Neural cell (in vitro differentiated cells): ENCODE measurements around the gene COX4I1.

Experiments used
- CTCF ChIP-seq: fragments of 450-650 bp; IDR thresholded peaks from 2 replicates; pipeline ENCODE4 v1.5.1; 2014; ENCODE audit warnings: antibody characterized with exemption, mild to moderate bottlenecking, moderate library complexity; ENCODE audit not compliant: poor library complexity, severe bottlenecking
- EZH2 ChIP-seq: fragments of 200-600, 300-800 bp; shearing (Covaris generic), sonication (generic); IDR thresholded peaks from 2 replicates; pipeline ENCODE4 v1.6.1; 2014; ENCODE audit warnings: antibody characterized with exemption, low read length, borderline replicate concordance, mild to moderate bottlenecking; ENCODE audit not compliant: insufficient read depth, poor library complexity, severe bottlenecking
- MXI1 ChIP-seq: fragments of 450-650 bp; conservative IDR thresholded peaks from 2 replicates; pipeline ENCODE4 v1.6.1; 2014; ENCODE audit warnings: antibody characterized with exemption, mild to moderate bottlenecking; ENCODE audit not compliant: poor library complexity, severe bottlenecking
- POLR2AphosphoS5 ChIP-seq: IDR thresholded peaks from 2 replicates; pipeline ENCODE4 v1.6.1; 2012
- RAD21 ChIP-seq: fragments of 450-650 bp; conservative IDR thresholded peaks from 2 replicates; pipeline ENCODE4 v1.6.1; 2014; ENCODE audit warnings: antibody characterized with exemption, mild to moderate bottlenecking, moderate library complexity
- SMC3 ChIP-seq: fragments of 450-650 bp; conservative IDR thresholded peaks from 2 replicates; pipeline ENCODE4 v1.6.1; 2014; ENCODE audit warnings: antibody characterized with exemption, mild to moderate bottlenecking, moderate library complexity; ENCODE audit not compliant: poor library complexity

- TF ChIP-seq CTCF (no peak), EZH2 (no peak), MXI1 (no peak), SMC3 (no peak), RAD21 (no peak), POLR2AphosphoS5 (no peak)
These were observed 39.7 kb upstream of the COX4I1 start for GRCh38 chr16:85759631-85760419.
